GM19043 (cell line): ENCODE measurements around the gene ZNF23.
"Not testable (repeated sequence)": the region's sequence is repeated elsewhere in the genome, so short reads cannot be mapped to it uniquely, and the experiment has no call there.

ENCODE experiments used
- ATAC-seq: cut with Tn5 transposase; IDR thresholded peaks from one replicate; pipeline ENCODE4 v1.9.1; 2021; ENCODE audit warnings: low read depth; ENCODE audit not compliant: unreplicated experiment

The ZNF23 gene

DNA sequence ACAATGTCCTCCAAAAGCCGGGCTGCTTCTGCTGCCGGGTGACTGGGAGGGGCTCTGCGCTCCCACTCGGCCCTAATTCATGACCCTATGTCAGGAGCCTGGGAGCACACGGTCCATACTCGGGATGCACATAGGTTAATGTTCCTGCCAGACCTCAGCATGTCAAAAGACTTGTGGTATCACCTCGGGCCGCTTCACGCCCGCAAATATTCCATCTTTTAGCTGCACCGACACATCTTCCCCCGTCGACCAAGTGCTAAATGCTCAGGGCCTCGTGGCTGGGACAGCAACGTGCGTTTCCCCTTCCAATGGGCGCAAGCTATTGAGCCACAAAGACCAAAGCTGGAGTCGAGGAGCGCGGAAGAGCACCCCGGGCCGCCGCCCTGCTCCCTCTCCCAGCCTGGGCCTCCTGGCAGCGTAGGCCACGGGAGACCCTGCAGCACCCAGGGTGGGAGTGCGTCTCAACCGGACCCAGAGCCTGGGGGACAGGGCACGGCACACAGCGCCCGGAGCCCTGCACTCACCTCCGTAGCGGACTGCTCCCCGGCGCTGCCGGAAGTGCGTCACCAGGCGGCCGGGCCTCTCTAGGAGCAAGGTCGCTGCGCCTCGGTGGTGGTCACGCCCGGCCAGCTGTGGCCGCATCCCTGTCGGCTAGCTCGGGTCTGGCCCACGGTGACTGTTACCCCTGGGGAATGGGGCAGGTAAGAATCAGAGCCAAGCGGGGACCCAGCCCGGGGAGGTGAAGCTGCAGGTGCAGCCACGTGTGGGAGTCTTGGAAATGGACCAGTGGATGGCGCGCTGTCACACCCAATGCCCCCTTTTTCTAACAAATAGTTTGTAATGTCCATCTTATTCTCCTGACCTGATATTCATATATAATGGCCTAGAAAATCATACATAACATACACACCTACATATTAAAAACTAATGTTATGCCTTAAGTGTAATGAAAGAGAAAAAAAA, at the start of gene ZNF23:
Gene ZNF23 (minus strand): TSS at position 562 of the 963 bp plus-strand sequence. CDS start 5,451 bp downstream, outside the sequence.
- ATAC-seq, result peak; percentile 96

- no peak for ATAC-seq
These were observed 45.0 kb upstream of the ZNF23 start for GRCh38 chr16:71507061-71507460.

- ATAC-seq, result no peak
These were observed 42.9 kb upstream of the ZNF23 start for GRCh38 chr16:71504901-71505300.

DNA sequence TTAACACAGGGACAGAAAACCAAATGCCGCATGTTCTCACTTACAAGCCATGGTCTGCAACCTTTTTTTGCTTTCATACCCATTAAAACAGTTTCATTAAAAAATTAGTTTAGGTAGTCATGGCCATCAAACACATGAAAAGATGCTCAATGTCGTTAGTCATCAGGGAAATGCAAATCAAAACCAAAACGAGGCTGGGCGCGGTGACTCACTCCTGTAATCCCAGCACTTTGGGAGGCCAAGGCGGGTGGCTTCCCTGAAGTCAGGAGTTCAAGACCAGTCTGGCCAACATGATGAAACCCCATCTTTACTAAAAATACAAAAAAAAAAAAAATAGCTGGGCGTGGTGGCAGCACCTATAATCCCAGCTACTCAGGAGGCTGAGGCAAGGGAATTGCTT, 42.0 kb upstream of the ZNF23 start:
- not testable (repeated sequence) for ATAC-seq

GRCh38 chr16:71501547-71501946, 39.5 kb upstream of the ZNF23 start:
- ATAC-seq, result no peak

- no peak for ATAC-seq
These were observed 38.9 kb upstream of the ZNF23 start for GRCh38 chr16:71500964-71501363.

- peak; percentile 81 for ATAC-seq
These were observed 37.8 kb upstream of the ZNF23 start for GRCh38 chr16:71499775-71500364.

DNA sequence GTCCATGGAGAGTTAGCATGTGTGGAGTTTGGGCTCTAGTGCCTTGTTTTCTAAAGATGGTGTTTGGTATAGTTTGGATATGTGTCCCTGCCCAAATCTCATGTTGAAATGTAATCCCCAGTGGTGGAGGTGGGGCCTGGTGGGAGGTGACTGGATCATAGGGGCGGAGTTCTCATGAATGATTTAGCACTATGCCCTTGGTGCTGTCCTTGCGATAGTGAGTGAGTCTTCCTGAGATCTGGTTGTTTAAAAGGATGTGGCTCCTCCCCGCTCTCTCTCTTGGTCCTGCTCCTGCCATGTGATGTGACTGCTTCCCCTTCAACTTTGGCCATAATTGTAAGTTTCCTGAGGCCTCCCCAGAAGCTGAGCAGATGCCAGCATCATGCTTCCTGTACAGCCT, 36.0 kb upstream of the ZNF23 start:
- no peak for ATAC-seq

DNA sequence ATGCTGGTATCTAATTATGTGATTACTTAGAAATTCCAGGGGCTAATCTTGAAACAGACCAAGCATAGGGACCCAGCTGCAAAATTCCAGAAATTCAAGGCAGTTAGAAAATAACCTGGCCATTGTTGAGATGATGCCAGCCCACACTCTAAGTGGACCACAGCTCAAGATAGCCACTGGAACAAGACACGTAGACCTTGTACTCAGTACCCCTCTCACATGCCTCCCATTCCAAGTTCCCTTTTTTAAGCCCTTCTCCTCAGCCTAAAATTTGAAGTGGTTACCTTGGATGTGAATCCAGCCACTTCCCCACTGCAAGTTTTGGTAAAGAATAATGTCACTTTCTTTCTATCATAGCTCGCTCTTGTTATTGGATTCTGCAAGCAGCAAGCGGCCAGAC, 31.2 kb upstream of the ZNF23 start:
- ATAC-seq, result no peak

GRCh38 chr16:71492786-71493185, 30.7 kb upstream of the ZNF23 start:
- ATAC-seq, result no peak

DNA sequence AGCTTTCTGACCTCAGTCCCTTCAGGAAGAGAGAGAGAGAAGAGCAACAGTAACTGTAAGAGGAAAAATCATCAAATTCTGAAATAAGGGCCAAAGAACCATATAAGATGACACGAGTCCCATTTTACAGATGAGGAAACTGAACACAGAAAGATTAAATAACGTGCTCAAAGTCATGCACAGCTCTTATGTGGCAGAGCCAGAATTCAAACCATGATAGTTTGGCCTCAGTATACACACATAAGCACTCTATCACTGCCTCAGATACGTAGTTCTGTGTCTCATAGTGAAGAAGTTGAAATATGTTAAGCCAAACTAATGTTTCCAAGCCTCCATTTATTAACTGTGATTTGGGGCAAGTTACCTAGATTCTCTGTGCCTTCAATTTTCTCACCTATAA, 29.0 kb upstream of the ZNF23 start:
- no peak for ATAC-seq

DNA sequence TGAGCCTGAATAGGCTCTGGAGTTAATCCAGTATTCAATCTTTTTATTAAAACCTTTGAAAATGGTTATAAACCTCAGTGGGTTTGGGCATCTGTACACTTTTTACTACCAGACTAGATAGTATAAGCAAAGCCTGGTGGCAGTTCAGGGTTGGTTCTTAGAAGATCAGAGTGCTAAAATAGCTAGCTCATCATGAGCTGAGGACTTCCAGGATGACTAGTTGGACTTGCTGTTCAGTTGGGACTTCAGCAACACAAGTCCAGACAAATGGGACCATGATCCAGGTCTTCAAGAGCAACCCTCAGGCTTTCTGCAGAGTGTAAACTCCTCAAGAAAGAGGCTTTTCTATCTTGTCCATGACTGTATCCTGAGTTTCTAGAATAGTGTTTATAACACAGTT, 28.3 kb upstream of the ZNF23 start:
- ATAC-seq, result no peak

GRCh38 chr16:71489122-71489521, 27.1 kb upstream of the ZNF23 start, which contains the start of gene ZNF19:
Gene ZNF19, minus strand, starts transcription at chr16:71489324. Its CDS starts 7,210 bp downstream, at chr16:71482114.
- ATAC-seq, result no peak

DNA sequence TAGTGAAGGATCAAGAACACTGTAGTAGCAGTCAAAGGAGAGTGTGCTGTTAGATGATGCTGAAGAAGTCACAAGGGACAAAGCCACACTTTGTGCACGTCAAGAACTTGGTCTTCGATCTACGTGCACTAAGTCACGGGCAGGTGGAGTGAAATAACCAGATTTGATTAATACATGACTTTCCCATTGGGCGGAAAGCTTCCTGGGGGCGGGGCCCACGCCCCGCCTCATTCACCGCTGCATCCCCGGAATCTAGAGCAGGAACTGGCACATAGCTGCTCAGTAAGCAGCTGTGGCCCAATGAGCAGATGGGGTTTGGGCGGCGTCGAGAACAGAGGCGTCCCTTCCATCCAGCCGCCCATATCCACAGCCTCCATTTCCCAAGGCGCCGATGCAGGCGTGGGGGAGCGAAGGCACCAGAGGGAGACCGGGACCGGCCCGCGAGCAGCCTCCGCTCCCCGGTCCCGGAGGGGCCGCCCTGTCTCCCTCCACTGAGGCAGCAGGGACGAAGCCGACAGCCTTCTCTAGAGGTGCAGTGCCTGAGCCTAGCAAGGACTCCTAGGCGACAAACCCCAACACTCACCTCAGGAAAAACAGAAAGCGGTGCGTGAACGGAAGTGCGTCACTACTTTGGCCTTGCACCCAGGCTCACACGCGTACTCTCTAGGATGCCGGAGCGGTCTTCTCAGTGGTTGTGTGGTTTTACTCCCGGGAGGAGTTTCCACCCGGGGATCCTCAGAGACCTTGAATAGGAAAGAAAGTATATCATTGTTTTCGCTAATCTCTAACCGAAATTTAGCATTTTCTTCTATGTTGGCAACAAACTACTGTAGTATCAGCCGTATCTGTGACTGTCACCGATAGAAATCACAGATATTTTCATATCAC, 22.2 kb upstream of the ZNF23 start:
- ATAC-seq, result peak; percentile 87

GRCh38 chr16:71482569-71482968, 20.5 kb upstream of the ZNF23 start:
- no peak for ATAC-seq

DNA sequence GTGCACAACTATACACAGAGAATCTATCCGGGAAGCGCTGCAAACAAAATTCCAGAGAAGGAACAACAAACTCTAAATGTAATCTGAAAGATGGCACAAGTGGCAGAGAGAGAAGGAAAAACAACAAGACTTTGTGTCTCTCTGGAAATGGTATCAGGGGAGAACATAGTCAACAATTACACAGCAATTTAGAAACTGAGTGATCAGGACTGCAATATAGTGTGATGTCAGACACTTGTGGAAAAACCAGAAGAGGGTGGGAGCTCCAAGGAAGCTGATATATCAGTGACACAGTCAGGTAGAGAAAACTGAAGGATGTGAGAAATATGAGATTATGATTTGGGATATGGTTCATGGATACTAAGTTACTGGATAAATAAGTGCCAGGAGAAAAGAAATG, 18.9 kb upstream of the ZNF23 start:
- no peak for ATAC-seq

GRCh38 chr16:71479420-71479819, 17.4 kb upstream of the ZNF23 start:
- ATAC-seq, result no peak

GRCh38 chr16:71476457-71477124, 14.5 kb upstream of the ZNF23 start:
- no peak for ATAC-seq

DNA sequence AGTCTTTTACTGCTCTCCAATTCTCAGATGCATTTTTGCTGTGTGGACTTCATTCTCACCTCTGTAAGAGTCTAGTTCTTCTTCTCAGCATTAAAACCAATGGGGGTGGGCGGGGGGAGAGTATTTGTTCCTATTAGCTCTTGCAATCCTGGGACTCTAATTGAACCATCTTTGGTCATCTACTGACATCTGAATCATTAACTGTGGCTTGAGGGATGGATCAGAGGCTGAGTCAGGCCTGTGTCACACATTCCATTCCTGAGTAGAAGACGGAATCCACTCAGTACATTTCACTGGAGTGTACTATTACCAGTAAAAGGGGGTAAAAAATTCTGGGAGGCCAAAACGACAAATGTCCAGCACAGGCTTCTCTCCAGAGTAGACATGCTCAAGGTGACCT, 12.8 kb upstream of the ZNF23 start:
- no peak for ATAC-seq

DNA sequence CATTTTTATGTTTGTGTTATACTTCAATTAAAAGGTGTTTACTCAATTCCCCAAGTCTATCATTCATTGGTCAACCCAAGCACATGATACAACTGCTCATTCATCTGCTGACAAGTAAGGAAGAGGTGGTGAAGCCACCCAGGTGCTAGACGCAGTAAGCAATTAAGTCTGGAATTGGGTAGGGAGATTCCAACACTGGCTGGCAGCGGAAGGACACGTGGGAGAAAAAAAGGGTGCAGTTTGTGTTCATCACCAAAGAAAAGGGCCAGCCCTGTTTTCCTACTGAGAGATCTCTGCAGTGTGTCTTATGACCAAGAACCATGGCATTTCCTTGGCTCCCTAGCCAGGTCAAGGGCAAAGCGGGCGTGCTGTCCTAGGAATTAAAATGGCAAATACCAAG, 11.8 kb upstream of the ZNF23 start:
- ATAC-seq, result no peak
